Jurkat, Clone E6-1 (cell line): ENCODE measurements around the gene CDC45.

Experiments used
- DNase-seq: peaks from one replicate; pipeline ENCODE4 v3.0.0-alpha.2; 2011; ENCODE audit warnings: low read depth, low spot score
- H3K4me3 ChIP-seq: 2 replicates; pipeline ENCODE4 v1.5.1; 2011; ENCODE audit warnings: mild to moderate bottlenecking, low read length, control low read depth, moderate library complexity

Gene CDC45

DNA sequence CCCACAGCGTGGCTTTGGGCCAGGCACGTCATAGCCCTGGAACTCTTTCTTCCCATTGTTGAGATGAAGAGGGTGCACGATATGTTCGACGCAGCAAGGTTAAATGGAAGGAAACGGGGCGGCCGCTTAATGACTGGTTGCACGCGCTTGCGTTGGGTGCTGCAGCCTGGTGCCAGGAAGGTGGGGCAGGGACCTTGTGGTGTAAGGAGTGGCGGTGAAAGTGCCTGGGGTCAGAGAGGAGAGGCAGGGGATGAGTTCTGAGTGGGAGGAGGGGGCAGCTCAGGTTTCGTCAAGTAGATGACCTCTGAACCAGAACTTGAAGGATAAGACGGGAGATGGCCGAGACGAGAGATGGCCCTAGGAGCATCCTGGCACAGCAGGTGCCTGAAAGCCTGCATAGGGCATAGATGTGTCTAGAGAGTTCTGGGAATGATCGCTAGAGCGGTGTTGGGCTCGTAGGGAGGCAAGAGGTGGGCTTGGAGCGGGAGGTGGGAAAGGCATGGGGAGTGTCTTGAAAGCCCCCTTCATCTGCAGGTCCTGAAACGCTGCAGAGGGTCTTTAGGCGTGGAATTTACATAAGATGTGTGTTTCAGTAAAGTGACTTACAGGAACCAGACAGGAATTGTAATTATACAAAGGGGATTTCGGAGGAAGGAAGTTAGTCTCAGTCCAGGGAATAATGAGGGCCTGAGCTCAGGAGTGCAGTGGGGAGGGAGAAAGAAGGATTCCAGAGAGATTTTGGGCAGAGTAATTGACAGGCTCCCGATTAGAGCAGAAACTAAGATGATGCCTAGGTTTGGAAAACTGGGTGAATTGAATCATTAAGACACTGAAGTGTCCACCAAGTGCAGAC lies 87.7 kb downstream of the CDC45 start:
- no peak for DNase-seq
- no peak overlapping the region for H3K4me3 ChIP-seq

DNA sequence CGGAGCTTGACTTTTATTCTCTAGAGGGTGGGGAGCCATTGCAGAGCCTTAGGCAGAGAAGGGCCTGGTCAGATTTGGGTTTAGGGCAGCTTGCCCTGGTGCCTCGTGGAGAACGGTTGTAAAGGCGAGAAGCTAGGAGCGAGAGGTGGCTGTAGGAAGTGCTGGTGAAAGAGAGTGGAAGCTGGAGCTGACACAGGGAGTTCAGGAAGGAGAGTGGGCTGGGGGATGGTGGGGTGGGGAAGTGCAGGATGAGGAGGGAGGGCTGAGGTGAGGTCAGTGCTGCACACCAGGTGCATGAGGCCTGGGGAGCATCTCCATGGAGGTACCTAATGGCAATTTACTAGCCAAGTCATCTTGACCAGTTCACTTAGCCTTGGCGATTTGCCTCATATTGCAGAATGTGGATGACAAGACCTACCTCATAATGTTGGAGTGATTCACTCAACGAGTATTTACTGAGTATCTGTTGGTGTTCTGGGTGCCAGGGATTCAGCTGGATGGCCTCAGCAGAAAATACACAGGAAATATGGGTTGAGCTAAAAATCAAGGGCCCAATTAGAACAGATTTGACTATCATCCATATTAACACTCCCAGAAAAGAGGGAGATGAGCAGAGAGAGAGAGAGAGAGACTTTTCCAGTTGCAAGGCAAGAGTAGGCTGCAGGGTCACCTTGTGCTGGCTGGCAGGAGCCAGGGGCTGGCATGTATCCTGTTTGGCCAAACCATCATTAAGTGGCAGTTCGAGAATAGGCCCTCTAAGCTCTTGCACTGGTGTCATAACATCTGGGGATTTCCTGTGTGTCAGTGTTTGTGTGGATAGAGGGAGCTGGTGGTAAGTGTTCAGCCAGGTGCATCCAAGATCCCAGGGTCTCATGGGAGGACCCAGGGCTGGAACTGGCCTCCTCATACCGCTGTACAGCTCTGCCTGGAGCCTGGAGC lies 88.9 kb downstream of the CDC45 start:
- no peak for DNase-seq
- H3K4me3 ChIP-seq: no peak overlapping the region

DNA sequence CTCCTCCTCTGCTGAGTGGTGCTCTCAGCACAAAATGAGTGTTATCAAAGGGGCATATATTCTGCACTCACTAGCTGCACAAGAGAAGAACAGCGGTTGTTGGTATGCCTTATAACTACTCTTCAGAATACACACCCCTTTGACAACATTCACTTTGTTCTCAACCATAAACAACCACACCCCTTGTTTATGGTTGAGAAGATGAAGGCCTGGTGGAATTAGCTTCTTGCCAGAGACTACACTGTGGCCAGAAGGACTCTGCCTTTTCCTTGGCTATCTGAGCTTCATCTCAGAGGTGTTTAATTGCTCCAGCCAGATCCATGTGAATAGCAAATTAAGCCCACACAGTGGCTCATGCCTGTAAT lies 89.5 kb downstream of the CDC45 start:
- H3K4me3 ChIP-seq: no peak overlapping the region
- no peak for DNase-seq

DNA sequence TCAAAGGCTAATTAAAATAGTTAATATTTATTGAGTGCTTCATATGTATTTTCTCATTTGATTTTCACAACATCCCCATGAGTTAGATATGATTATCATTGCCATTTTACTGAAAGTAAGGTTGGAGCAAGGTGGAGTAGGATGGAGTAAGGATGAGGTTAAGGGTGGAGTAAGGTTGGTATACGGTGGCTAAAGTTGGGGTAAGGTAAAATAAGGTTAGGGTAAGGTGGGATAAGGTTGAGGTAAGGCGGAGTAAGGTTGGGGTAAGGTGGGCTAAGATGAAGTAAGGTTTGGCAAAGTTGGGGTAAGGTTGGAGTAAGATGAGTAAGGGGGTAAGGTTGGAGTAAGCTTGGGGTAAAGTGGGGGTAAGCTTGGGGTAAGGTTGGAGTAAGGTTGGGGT lies 90.3 kb downstream of the CDC45 start:
- no peak overlapping the region for H3K4me3 ChIP-seq
- DNase-seq: no peak
